Astrocyte (in vitro differentiated cells and primary cell): ENCODE measurements around the gene MYBBP1A.

ENCODE experiments used
- EZH2 ChIP-seq: IDR thresholded peaks from 2 replicates; pipeline ENCODE4 v1.6.1; 2012; ENCODE audit warnings: mild to moderate bottlenecking, low read length, inconsistent platforms; ENCODE audit not compliant: insufficient read depth
- TF ChIP-seq, protein P1 (sequence below): IDR thresholded peaks from 2 replicates; pipeline ENCODE4 v1.5.1; 2011; ENCODE audit warnings: low read depth, mild to moderate bottlenecking, inconsistent platforms, low read length, moderate library complexity; ENCODE audit not compliant: insufficient read depth

DNA sequence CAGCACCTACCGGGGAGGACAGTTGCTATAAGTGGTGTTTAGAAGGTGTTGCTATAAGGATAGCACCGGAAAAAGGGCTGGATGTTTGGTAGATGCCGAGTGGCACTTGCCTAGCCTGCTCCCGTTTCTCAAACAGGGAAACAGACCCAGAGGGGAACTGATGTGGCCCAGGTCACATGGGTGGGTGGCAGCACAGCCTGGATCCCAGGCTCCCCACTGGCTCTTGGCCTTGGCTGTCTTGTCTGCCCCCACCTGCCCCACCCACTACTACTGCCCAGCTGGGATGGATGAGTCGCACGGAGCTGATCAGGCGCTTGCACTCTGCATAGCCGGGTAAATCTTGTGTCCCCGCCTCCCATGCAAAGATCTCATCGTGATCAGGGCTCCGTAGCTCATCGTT is 36.3 kb upstream of the MYBBP1A start:
- TF ChIP-seq, protein P1, sequence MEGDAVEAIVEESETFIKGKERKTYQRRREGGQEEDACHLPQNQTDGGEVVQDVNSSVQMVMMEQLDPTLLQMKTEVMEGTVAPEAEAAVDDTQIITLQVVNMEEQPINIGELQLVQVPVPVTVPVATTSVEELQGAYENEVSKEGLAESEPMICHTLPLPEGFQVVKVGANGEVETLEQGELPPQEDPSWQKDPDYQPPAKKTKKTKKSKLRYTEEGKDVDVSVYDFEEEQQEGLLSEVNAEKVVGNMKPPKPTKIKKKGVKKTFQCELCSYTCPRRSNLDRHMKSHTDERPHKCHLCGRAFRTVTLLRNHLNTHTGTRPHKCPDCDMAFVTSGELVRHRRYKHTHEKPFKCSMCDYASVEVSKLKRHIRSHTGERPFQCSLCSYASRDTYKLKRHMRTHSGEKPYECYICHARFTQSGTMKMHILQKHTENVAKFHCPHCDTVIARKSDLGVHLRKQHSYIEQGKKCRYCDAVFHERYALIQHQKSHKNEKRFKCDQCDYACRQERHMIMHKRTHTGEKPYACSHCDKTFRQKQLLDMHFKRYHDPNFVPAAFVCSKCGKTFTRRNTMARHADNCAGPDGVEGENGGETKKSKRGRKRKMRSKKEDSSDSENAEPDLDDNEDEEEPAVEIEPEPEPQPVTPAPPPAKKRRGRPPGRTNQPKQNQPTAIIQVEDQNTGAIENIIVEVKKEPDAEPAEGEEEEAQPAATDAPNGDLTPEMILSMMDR: no peak
- TF ChIP-seq EZH2: no peak
